Gastroesophageal sphincter (tissue), 4 donors: Measurements from ENCODE around the gene RCCD1. TPM values are rescaled to one million over a fixed set of nuclear protein-coding genes. Genes with fewer than 3 reads are reported as not detected.

ENCODE experiments used
- ATAC-seq: fragments of 150-250 bp; one replicate; pipeline ENCODE4 v1.9.1; 2016; ENCODE audit warnings: mild to moderate bottlenecking, moderate library complexity
- H3K27ac ChIP-seq, 4 donors: fragments of 200-600 bp; sonication (generic) in 3 of 4; 1 replicate in 3 of 4; 2 replicates in 1 of 4; pipeline ENCODE4 v1.5.1; 2016 to 2019
- H3K27me3 ChIP-seq: fragments of 200-600 bp; sonication (generic); one replicate; pipeline ENCODE4 v1.5.1; 2019
- H3K36me3 ChIP-seq, 2 donors: fragments of 200-600 bp; sonication (generic); one replicate each; pipeline ENCODE4 v1.5.1; 2019; ENCODE audit warnings: control low read depth in 1 of 2
- H3K4me1 ChIP-seq, 3 donors: fragments of 200-600 bp; sonication (generic); 1 replicate in 2 of 3; 2 replicates in 1 of 3; pipeline ENCODE4 v1.5.1; 2016 to 2019; ENCODE audit warnings: control low read depth in 2 of 3
- H3K4me3 ChIP-seq, 2 donors: fragments of 200-600 bp; sonication (generic); one replicate each; pipeline ENCODE4 v1.5.1; 2019; ENCODE audit warnings: mild to moderate bottlenecking in 1 of 2, moderate library complexity in 1 of 2
- H3K9me3 ChIP-seq, 3 donors: fragments of 200-600 bp; sonication (generic); one replicate each; pipeline ENCODE4 v1.5.1; 2017 to 2019; ENCODE audit warnings: control low read depth in 2 of 3
- EP300 ChIP-seq: sonication (generic); formaldehyde crosslinking; IDR thresholded peaks from one replicate; pipeline ENCODE4 v1.6.1; 2017; ENCODE audit warnings: antibody characterized with exemption, mild to moderate bottlenecking
- POLR2A ChIP-seq, 2 donors: fragments of 450-650 bp; IDR thresholded peaks; one replicate each; pipeline ENCODE4 v1.6.1; 2017; ENCODE audit warnings: antibody characterized with exemption in 2 of 2, mild to moderate bottlenecking in 2 of 2, moderate library complexity in 1 of 2
- POLR2AphosphoS5 ChIP-seq: sonication (generic); formaldehyde crosslinking; IDR thresholded peaks from one replicate; pipeline ENCODE4 v1.6.1; 2017; ENCODE audit warnings: antibody characterized with exemption
- WGBS, 2 donors: methylation state at CpG; one replicate each; pipeline ENCODE4 v1.1.5; 2018; ENCODE audit warnings: low coverage in 1 of 2; 5-methylcytosine and 5-hydroxymethylcytosine counted together
- total RNA-seq, 4 donors: library from RNA; depleted of rRNA; stranded (reverse); fragments of >200 nt; gene quantifications; one replicate each; pipeline ENCODE4 v1.1.0, GENCODE V29; 2016
- TF ChIP-seq, protein P1 (sequence below), 4 experiments: fragments of 200-600 bp in 2 of 4; fragments of 450-650 bp in 2 of 4; sonication (generic) in 1 of 4; IDR thresholded peaks; one replicate each; pipeline ENCODE4 v1.5.1; 2017 to 2019; ENCODE audit warnings: antibody characterized with exemption in 4 of 4, mild to moderate bottlenecking in 2 of 4, moderate library complexity in 2 of 4

The RCCD1 gene
- total RNA-seq, 4 donors from 2014 or later = 5.3 to 11.1 (median 9.0) TPM

DNA sequence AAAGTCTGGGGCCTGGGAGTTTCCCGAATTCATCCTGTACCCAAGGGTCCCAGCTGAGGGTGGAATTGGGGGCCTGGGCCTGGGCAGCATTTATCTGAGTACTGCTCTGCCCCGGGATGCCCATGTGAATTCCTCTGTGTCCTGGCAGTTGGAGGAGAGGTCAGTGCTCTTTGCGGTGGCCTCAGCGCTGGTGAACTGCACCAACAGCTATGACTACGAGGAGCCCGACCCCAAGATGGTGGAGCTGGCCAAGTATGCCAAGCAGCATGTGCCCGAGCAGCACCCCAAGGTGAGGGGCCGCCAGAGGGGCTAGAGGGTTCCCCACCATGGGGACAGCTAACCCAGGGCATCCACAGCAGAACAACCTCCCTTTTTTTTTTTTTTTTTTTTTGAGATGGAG is 6.2 kb upstream of the RCCD1 start:
- H3K36me3 ChIP-seq = peaks cover 0 to 100% of the 10 kb centered on the region in 2 donors

GRCh38 chr15:90949979-90950675 is 4.6 kb upstream of the RCCD1 start:
- H3K27ac ChIP-seq = no peak overlapping the region
- H3K4me3 ChIP-seq = no peak overlapping the region
- no peaks in the 10 kb centered on the region for H3K9me3 ChIP-seq
- peaks cover 0 to 5% (median 0%) of the 10 kb centered on the region in 3 donors for H3K4me1 ChIP-seq
- peaks cover 0 to 90% of the 10 kb centered on the region in 2 donors for H3K36me3 ChIP-seq
- TF ChIP-seq EP300 (no peak), POLR2AphosphoS5 (no peak), POLR2A (IDR thresholded peaks at IDR 0.05) (no peak)
- TF ChIP-seq, protein P1, sequence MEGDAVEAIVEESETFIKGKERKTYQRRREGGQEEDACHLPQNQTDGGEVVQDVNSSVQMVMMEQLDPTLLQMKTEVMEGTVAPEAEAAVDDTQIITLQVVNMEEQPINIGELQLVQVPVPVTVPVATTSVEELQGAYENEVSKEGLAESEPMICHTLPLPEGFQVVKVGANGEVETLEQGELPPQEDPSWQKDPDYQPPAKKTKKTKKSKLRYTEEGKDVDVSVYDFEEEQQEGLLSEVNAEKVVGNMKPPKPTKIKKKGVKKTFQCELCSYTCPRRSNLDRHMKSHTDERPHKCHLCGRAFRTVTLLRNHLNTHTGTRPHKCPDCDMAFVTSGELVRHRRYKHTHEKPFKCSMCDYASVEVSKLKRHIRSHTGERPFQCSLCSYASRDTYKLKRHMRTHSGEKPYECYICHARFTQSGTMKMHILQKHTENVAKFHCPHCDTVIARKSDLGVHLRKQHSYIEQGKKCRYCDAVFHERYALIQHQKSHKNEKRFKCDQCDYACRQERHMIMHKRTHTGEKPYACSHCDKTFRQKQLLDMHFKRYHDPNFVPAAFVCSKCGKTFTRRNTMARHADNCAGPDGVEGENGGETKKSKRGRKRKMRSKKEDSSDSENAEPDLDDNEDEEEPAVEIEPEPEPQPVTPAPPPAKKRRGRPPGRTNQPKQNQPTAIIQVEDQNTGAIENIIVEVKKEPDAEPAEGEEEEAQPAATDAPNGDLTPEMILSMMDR (IDR thresholded peaks at IDR 0.05) = no peak
- 81% methylated on average over 3 of the region's 23 CpGs; no CpG with 5 or more reads in 1 of the 2 donors for WGBS, 2 donors
- H3K27me3 ChIP-seq = no peaks in the 10 kb centered on the region
- no peak for ATAC-seq

More for the DNA sequence above, 6.2 kb upstream of the RCCD1 start:
- Histone ChIP-seq H3K4me3 (no peak overlapping the region), H3K27me3 (no peaks in the 10 kb centered on the region), H3K27ac (no peak overlapping the region), H3K4me1 (no peaks in the 10 kb centered on the region), H3K9me3 (no peaks in the 10 kb centered on the region)
- TF ChIP-seq POLR2AphosphoS5 = no peak
- TF ChIP-seq, protein P1 (IDR thresholded peaks at IDR 0.05) = no peak
- TF ChIP-seq EP300 = no peak
- no peak for TF ChIP-seq POLR2A (IDR thresholded peaks at IDR 0.05)
- ATAC-seq = no peak
- WGBS, 2 donors = 100% methylated on average over 2 of the region's 8 CpGs; no CpG with 5 or more reads in 1 of the 2 donors

- ATAC-seq = no peak
- H3K4me1 ChIP-seq = peaks cover 2 to 10% (median 4%) of the 10 kb centered on the region in 3 donors
- peaks cover 0 to 84% of the 10 kb centered on the region in 2 donors for H3K36me3 ChIP-seq
- H3K27me3 ChIP-seq = no peaks in the 10 kb centered on the region
- H3K27ac ChIP-seq = no peak overlapping the region
- H3K9me3 ChIP-seq = no peaks in the 10 kb centered on the region
- TF ChIP-seq, protein P1 (IDR thresholded peaks at IDR 0.05) = no peak
- TF ChIP-seq POLR2A (IDR thresholded peaks at IDR 0.05) = no peak
- TF ChIP-seq POLR2AphosphoS5 = no peak
- TF ChIP-seq EP300 = no peak
- H3K4me3 ChIP-seq = no peak overlapping the region
- 100% methylated on average over 5 of the region's 6 CpGs; no CpG with 5 or more reads in 1 of the 2 donors for WGBS, 2 donors
These were observed 4.0 kb upstream of the RCCD1 start for GRCh38 chr15:90950676-90951075.

DNA sequence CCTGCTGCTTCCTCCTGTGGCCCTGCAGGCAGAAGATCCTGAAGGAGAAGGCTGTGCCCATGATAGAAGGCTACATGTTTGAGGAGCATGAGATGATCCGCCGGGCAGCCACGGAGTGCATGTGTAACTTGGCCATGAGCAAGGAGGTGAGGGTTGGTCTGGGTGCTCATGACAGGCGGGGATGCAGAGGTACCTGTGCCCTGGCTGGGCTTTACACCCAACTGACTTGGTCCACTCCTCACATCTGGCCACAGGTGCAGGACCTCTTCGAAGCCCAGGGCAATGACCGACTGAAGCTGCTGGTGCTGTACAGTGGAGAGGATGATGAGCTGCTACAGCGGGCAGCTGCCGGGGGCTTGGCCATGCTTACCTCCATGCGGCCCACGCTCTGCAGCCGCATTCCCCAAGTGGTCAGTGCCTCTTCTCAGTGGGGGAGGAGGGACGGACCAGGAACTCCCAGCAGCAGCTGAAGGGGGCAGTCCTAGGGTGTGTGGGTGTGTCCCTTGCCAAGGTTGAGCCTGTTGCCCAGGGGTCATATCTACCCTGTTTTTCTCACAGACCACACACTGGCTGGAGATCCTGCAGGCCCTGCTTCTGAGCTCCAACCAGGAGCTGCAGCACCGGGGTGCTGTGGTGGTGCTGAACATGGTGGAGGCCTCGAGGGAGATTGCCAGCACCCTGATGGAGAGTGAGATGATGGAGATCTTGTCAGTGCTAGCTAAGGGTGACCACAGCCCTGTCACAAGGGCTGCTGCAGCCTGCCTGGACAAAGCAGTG is 1.6 kb upstream of the RCCD1 start:
- H3K4me3 ChIP-seq = no peak overlapping the region
- TF ChIP-seq POLR2A (IDR thresholded peaks at IDR 0.05) (no peak), POLR2AphosphoS5 (no peak), EP300 (no peak)
- TF ChIP-seq, protein P1 (IDR thresholded peaks at IDR 0.05) = no peak
- WGBS, 2 donors = 65% methylated on average over 4 of the region's 14 CpGs; no CpG with 5 or more reads in 1 of the 2 donors
- H3K9me3 ChIP-seq = no peaks in the 10 kb centered on the region
- H3K36me3 ChIP-seq = peaks cover 0 to 60% of the 10 kb centered on the region in 2 donors
- H3K27me3 ChIP-seq = no peaks in the 10 kb centered on the region
- no peak for ATAC-seq
- no peak overlapping the region for H3K27ac ChIP-seq
- H3K4me1 ChIP-seq = peaks cover 2 to 33% (median 16%) of the 10 kb centered on the region in 3 donors
